DND-41 (cell line): ENCODE measurements around the gene PVRIG.
A peak's percentile ranks its signal among the peaks of the same experiment; 100 is the strongest.
"Not testable (repeated sequence)": the region's sequence is repeated elsewhere in the genome, so short reads cannot be mapped to it uniquely, and the experiment has no call there.

ENCODE experiments used
- ATAC-seq: fragments of 200-7000 bp; cut with Tn5 transposase; 3 replicates; pipeline ENCODE4 v1.9.1; 2021; ENCODE audit warnings: low read depth; ENCODE audit not compliant: insufficient read depth
- DNase-seq: peaks from one replicate; pipeline ENCODE4 v3.0.0-alpha.2; 2020
- H2AFZ ChIP-seq: 2 replicates; pipeline ENCODE4 v1.6.0; 2012; ENCODE audit warnings: low read depth, low read length
- H3K27ac ChIP-seq: 2 replicates; pipeline ENCODE4 v1.5.1; 2012; ENCODE audit warnings: low read length, inconsistent platforms
- H3K27me3 ChIP-seq: fragments of 200-600 bp; sonication (generic); 2 replicates; pipeline ENCODE4 v1.6.0; 2012; ENCODE audit warnings: low read length, mild to moderate bottlenecking, inconsistent platforms; ENCODE audit not compliant: insufficient read depth, poor library complexity
- H3K36me3 ChIP-seq: 2 replicates; pipeline ENCODE4 v1.5.1; 2012; ENCODE audit warnings: low read length, inconsistent platforms; ENCODE audit not compliant: insufficient read depth
- H3K4me1 ChIP-seq: 2 replicates; pipeline ENCODE4 v1.5.1; 2012; ENCODE audit warnings: mild to moderate bottlenecking, low read length; ENCODE audit not compliant: insufficient read depth
- H3K4me2 ChIP-seq: 2 replicates; pipeline ENCODE4 v1.6.0; 2012; ENCODE audit warnings: mild to moderate bottlenecking, moderate library complexity, low read length, inconsistent platforms; ENCODE audit not compliant: insufficient read depth
- H3K4me3 ChIP-seq, 2 experiments: fragments of 200-600 bp in 1 of 2; shearing (Covaris generic) in 1 of 2; 2 replicates each; pipeline ENCODE4 v1.5.1; 2012 to 2016; ENCODE audit warnings: inconsistent platforms in 2 of 2, low read length in 2 of 2, mild to moderate bottlenecking in 2 of 2, low read depth in 1 of 2, moderate library complexity in 1 of 2
- H3K79me2 ChIP-seq: 2 replicates; pipeline ENCODE4 v1.6.0; 2012; ENCODE audit warnings: low read length, inconsistent platforms; ENCODE audit not compliant: insufficient read depth
- H3K9ac ChIP-seq: 2 replicates; pipeline ENCODE4 v1.6.0; 2012; ENCODE audit warnings: low read depth, mild to moderate bottlenecking, inconsistent platforms, low read length, moderate library complexity
- H3K9me3 ChIP-seq: 2 replicates; pipeline ENCODE4 v1.5.1; 2012; ENCODE audit warnings: low read length, moderate library complexity, mild to moderate bottlenecking, inconsistent platforms; ENCODE audit not compliant: insufficient read depth, severe bottlenecking
- H4K20me1 ChIP-seq: 2 replicates; pipeline ENCODE4 v1.6.0; 2012; ENCODE audit warnings: low read length; ENCODE audit not compliant: insufficient read depth
- CTCF ChIP-seq: IDR thresholded peaks from 2 replicates; pipeline ENCODE4 v1.5.1; 2012; ENCODE audit warnings: borderline replicate concordance, low read length, moderate library complexity, mild to moderate bottlenecking; ENCODE audit not compliant: poor library complexity, severe bottlenecking; ENCODE audit errors: extremely low read depth
- EZH2 ChIP-seq: IDR thresholded peaks from 3 replicates; pipeline ENCODE4 v1.6.1; 2012; ENCODE audit warnings: borderline replicate concordance, low read depth, mild to moderate bottlenecking, moderate library complexity, low read length, inconsistent platforms; ENCODE audit not compliant: severe bottlenecking

PVRIG gene

GRCh38 chr7:100215895-100216294, 3.9 kb upstream of the PVRIG start:
- Histone ChIP-seq H3K4me2 (no peak overlapping the region), H3K4me3 (no peak overlapping the region), H3K36me3 (peaks cover 9% of the 10 kb centered on the region; the same call in 1 of the 2 replicates), H2AFZ (no peak overlapping the region), H4K20me1 (no peaks in the 10 kb centered on the region), H3K27ac (no peak overlapping the region), H3K9me3 (no peaks in the 10 kb centered on the region), H3K4me1 (peaks cover 10% of the 10 kb centered on the region), H3K79me2 (no peaks in the 10 kb centered on the region), H3K9ac (no peak overlapping the region), H3K27me3 (no peaks in the 10 kb centered on the region)
- no peak for ATAC-seq
- TF ChIP-seq CTCF (no peak), EZH2 (no peak)
- DNase-seq = no peak

DNA sequence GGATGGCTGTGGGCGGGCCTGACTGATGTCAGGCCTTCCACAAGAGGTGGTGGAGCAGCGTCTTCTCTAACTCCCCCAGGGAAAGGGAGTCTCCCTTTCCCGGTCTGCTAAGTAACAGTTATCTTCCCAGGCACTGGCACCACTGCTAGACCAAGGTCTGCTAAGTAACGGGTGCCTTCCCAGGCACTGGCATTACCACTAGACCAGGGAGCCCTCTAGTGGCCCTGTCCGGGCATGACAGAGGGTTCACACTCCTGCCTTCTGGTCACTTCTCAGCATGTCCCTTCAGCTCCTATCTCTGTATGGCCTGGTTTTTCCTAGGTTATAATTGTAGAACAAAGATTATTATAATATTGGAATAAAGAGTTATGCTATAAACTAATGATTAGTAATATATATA, 1.8 kb upstream of the PVRIG start:
- peak; percentile 83 for DNase-seq
- TF ChIP-seq CTCF = peak; percentile 58
- Histone ChIP-seq H3K4me1 (peaks cover 25% of the 10 kb centered on the region), H3K36me3 (peaks cover 30% of the 10 kb centered on the region)
- H3K9me3 ChIP-seq, H3K27me3 ChIP-seq, H2AFZ ChIP-seq, H3K9ac ChIP-seq, H3K4me2 ChIP-seq, H3K27ac ChIP-seq, H3K79me2 ChIP-seq, H4K20me1 ChIP-seq, H3K4me3 ChIP-seq: not testable (repeated sequence)
- ATAC-seq = peak; percentile 23; the same call in 2 of the 3 replicates

GRCh38 chr7:100219271-100219737, 445 bp upstream of the PVRIG start:
- Histone ChIP-seq H3K4me1 (peaks cover 28% of the 10 kb centered on the region), H3K4me3 (no peak overlapping the region), H3K27ac (no peak overlapping the region; the same call in 1 of the 2 replicates), H4K20me1 (no peaks in the 10 kb centered on the region; the same call in 1 of the 2 replicates), H3K4me2 (no peak overlapping the region), H3K9ac (no peak overlapping the region), H2AFZ (no peak overlapping the region), H3K9me3 (no peaks in the 10 kb centered on the region), H3K36me3 (peaks cover 39% of the 10 kb centered on the region), H3K79me2 (no peaks in the 10 kb centered on the region), H3K27me3 (no peaks in the 10 kb centered on the region)
- DNase-seq (no peak), ATAC-seq (no peak)
- TF ChIP-seq CTCF (no peak), EZH2 (no peak)
